ENCODE results near the gene B4GALT5.

The B4GALT5 gene

GRCh38 chr20:49658508-49658907, 55.2 kb downstream of the B4GALT5 start:
- no peak overlapping the region for H3K4me3 ChIP-seq (replicated peaks; ENCODE audit: insufficient read depth, low read length)
- TF ChIP-seq GABPA (IDR thresholded peaks at IDR 0.05; ENCODE audit: low read depth) (no peak), POLR2AphosphoS5 (IDR thresholded peaks at IDR 0.05; ENCODE audit: low read depth) (no peak), CTCF (IDR thresholded peaks at IDR 0.05; ENCODE audit: insufficient read depth, low read length) (no peak), SPI1 (IDR thresholded peaks at IDR 0.05; ENCODE audit: borderline replicate concordance, low read depth) (no peak), REST (IDR thresholded peaks at IDR 0.05; ENCODE audit: insufficient replicate concordance, low read depth) (no peak)
- DNase-seq (ENCODE audit: low read depth in 1 of 2, low spot score in 1 of 2): no peak
- no peaks in the 10 kb centered on the region for H3K27me3 ChIP-seq (ENCODE audit: insufficient read depth, poor library complexity, severe bottlenecking)
- H3K27ac ChIP-seq (replicated peaks): no peak overlapping the region; the same call in 1 of the 2 replicates

- H3K27me3 ChIP-seq (ENCODE audit: insufficient read depth, poor library complexity, severe bottlenecking): no peaks in the 10 kb centered on the region
- DNase-seq (ENCODE audit: low read depth in 1 of 2, low spot score in 1 of 2): no peak
- no peak overlapping the region for H3K4me3 ChIP-seq (replicated peaks; ENCODE audit: insufficient read depth, low read length)
- H3K27ac ChIP-seq (replicated peaks): peak overlapping the region; percentile 15
- TF ChIP-seq SPI1 (IDR thresholded peaks at IDR 0.05; ENCODE audit: borderline replicate concordance, low read depth) (no peak), GABPA (IDR thresholded peaks at IDR 0.05; ENCODE audit: low read depth) (no peak), REST (IDR thresholded peaks at IDR 0.05; ENCODE audit: insufficient replicate concordance, low read depth) (no peak), POLR2AphosphoS5 (IDR thresholded peaks at IDR 0.05; ENCODE audit: low read depth) (no peak), CTCF (IDR thresholded peaks at IDR 0.05; ENCODE audit: insufficient read depth, low read length) (no peak)
Observed at GRCh38 chr20:49657118-49657901, 56.4 kb downstream of the B4GALT5 start.

- H3K27me3 ChIP-seq (ENCODE audit: insufficient read depth, poor library complexity, severe bottlenecking): no peaks in the 10 kb centered on the region
- H3K4me3 ChIP-seq (replicated peaks; ENCODE audit: insufficient read depth, low read length): no peak overlapping the region
- TF ChIP-seq CTCF (IDR thresholded peaks at IDR 0.05; ENCODE audit: insufficient read depth, low read length) (no peak), SPI1 (IDR thresholded peaks at IDR 0.05; ENCODE audit: borderline replicate concordance, low read depth) (no peak), POLR2AphosphoS5 (IDR thresholded peaks at IDR 0.05; ENCODE audit: low read depth) (no peak), REST (IDR thresholded peaks at IDR 0.05; ENCODE audit: insufficient replicate concordance, low read depth) (no peak), GABPA (IDR thresholded peaks at IDR 0.05; ENCODE audit: low read depth) (no peak)
- H3K27ac ChIP-seq (replicated peaks): no peak overlapping the region
- DNase-seq (ENCODE audit: low read depth in 1 of 2, low spot score in 1 of 2): no peak
Observed at GRCh38 chr20:49656304-49656703, 57.4 kb downstream of the B4GALT5 start.
